ENCODE measurements around the gene LAIR1. TPM values are rescaled to one million over a fixed set of nuclear protein-coding genes. Genes with fewer than 3 reads are reported as not detected.

LAIR1 gene
- total RNA-seq, 4 donors from 2014 or later = 0.12 to 3.5 (median 2.9) TPM

- in situ Hi-C loops (cut with MboI; ENCODE audit: low sequenced_read_pairs in 4 of 4) = no loop called here
- ATAC-seq = no peak
- no peak for DNase-seq
- Histone ChIP-seq H3K4me1 (no peaks in the 10 kb centered on the region), H3K27me3 (no peaks in the 10 kb centered on the region), H3K36me3 (no peaks in the 10 kb centered on the region), H3K9me3 (no peaks in the 10 kb centered on the region), H3K4me3 (no peak overlapping the region), H3K27ac (no peak overlapping the region)
- intact Hi-C loops (cut with DNase I; ENCODE audit: low total_unique reads) = no loop called here
- TF ChIP-seq POLR2A (IDR thresholded peaks at IDR 0.05) (no peak), CTCF (IDR thresholded peaks at IDR 0.05 in 4 of 5, conservative IDR thresholded peaks at IDR 0.05 in 1 of 5) (no peak)
Observed at GRCh38 chr19:54407780-54408179, 43.0 kb upstream of the LAIR1 start.

DNA sequence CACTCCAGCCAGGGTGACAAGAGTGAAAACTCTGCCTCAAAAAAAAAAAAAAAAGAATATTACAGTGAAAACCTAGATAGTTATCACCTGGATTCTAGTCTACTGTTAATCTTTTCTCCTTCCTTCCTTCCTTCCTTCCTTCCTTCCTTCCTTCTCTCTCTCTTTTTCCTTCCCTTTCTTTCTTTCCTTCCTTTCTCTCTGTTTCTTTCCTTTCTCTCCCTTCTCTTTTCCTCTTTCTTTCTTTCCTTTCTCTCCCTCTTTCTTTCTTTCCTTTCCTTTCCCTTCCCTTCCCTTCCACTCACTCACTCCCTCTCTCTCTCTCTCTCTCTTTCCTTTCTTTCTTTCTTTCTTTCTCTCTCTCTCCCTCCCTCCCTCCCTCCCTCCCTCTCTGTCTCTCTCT, 40.9 kb upstream of the LAIR1 start:
- Histone ChIP-seq H3K27ac (no peak overlapping the region), H3K4me3 (no peak overlapping the region), H3K27me3 (no peaks in the 10 kb centered on the region), H3K9me3 (no peaks in the 10 kb centered on the region), H3K36me3 (no peaks in the 10 kb centered on the region), H3K4me1 (no peaks in the 10 kb centered on the region)
- in situ Hi-C loops (cut with MboI; ENCODE audit: low sequenced_read_pairs in 4 of 4) = no loop called here
- DNase-seq = no peak
- intact Hi-C loops (cut with DNase I; ENCODE audit: low total_unique reads) = no loop called here
- ATAC-seq = no peak
- TF ChIP-seq CTCF (IDR thresholded peaks at IDR 0.05 in 4 of 5, conservative IDR thresholded peaks at IDR 0.05 in 1 of 5) = no peak
- no peak for TF ChIP-seq POLR2A (IDR thresholded peaks at IDR 0.05)

GRCh38 chr19:54403054-54403453, 38.3 kb upstream of the LAIR1 start:
- H3K36me3 ChIP-seq = no peaks in the 10 kb centered on the region
- H3K27ac ChIP-seq = no peak overlapping the region
- H3K27me3 ChIP-seq = no peaks in the 10 kb centered on the region
- H3K9me3 ChIP-seq = no peaks in the 10 kb centered on the region
- TF ChIP-seq CTCF (IDR thresholded peaks at IDR 0.05 in 4 of 5, conservative IDR thresholded peaks at IDR 0.05 in 1 of 5) (no peak), POLR2A (IDR thresholded peaks at IDR 0.05) (no peak)
- DNase-seq (no peak), ATAC-seq (no peak)
- in situ Hi-C loops (cut with MboI; ENCODE audit: low sequenced_read_pairs in 4 of 4) = no loop called here
- H3K4me1 ChIP-seq = no peaks in the 10 kb centered on the region
- no peak overlapping the region for H3K4me3 ChIP-seq
- intact Hi-C loops (cut with DNase I; ENCODE audit: low total_unique reads) = no loop called here

DNA sequence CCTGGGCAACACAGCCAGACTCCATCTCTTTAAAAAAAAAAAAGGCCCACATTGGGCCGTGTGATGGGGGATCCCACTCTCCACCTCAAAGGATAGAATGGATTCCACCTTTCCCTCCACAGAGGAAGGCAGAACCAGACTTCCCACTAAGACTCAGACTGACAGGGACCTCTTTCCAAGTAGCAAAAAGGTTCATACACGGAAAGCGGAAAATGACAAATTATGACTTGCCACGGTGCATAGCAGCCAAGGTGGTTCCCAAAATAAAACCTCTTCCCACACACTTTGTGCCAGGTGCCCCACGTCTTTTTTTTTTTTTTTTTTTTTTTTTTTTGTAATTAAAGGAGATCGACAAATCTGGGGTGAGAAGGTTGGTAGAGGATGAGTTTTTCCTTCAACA, 36.2 kb upstream of the LAIR1 start:
- intact Hi-C loops (cut with DNase I; ENCODE audit: low total_unique reads) = no loop called here

More for the DNA sequence above, 36.2 kb upstream of the LAIR1 start:
- DNase-seq = no peak
- TF ChIP-seq CTCF (IDR thresholded peaks at IDR 0.05 in 4 of 5, conservative IDR thresholded peaks at IDR 0.05 in 1 of 5) (no peak), POLR2A (IDR thresholded peaks at IDR 0.05) (no peak)
- H3K36me3 ChIP-seq = no peaks in the 10 kb centered on the region
- no peak overlapping the region for H3K4me3 ChIP-seq
- no peak overlapping the region for H3K27ac ChIP-seq
- H3K9me3 ChIP-seq = no peaks in the 10 kb centered on the region
- H3K4me1 ChIP-seq = no peaks in the 10 kb centered on the region
- H3K27me3 ChIP-seq = peaks cover 0 to under 1% (median 0%) of the 10 kb centered on the region in 3 donors
- ATAC-seq = no peak
- in situ Hi-C loops (cut with MboI; ENCODE audit: low sequenced_read_pairs in 4 of 4) = no loop called here
